Measurements from ENCODE around the gene PAMR1.

The PAMR1 gene

DNA sequence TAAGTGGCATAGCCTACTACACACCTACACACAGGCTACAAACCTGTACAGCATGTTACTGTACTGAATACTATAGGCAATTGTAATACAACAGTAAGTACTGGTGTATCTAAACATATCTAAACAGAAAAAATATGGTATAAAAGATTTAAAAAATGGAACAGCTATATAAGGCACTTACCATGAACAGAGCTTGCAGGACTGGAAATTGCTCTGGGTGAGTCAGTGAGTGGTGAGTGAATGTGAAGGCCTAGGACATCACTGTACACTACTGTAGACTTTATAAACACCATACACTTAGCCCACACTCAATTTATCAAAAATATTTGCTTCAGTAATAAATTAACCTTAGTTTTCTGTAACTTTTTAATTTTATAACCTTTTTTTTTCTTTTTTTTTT, 24.7 kb downstream of the PAMR1 start:
- DNase-seq (ENCODE audit: low read depth): no peak

DNA sequence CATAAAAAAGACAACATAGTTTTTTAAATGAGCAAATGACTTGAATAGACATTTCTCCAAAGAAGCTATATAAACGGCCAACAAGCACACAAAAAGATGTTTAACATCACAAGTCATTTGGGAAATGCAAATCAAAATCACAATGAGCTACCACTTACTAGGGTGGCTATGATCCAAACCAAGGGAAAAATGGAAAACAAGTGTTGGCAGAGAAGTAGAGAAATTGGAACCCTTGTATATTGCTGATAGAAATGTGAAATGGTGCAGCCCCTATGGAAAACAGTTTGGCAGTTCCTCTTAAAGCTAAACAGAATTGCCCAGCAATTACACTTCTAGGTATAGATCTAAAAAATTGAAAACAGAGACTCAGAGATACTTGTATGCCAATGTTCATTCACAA, 29.0 kb downstream of the PAMR1 start:
- no peak for DNase-seq (ENCODE audit: low read depth)

DNA sequence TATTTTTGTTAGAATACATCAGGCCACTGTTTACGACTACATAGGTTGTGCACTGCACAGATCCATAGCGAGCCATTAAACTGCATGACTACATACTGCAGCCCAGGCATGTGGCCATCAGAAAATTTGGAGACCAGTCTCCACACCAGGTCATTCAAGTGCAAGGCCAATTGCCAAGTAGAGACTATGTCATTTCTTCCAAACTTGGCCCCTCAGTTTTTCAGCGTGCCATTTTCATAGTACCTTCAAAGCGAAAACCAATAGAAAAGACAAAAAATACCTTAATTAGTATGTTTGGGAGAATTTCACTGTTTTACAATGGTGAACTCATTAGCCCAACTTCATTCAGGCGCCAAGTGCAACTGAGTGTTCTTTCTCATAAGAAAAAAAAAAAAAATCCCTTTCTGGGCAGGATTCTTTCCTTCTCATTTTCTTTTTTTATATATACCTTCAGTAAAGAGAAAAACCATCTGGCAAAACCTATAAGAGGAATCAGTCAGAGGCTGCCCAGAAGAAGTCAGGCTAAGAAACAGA, 30.4 kb downstream of the PAMR1 start:
- no peak for DNase-seq (ENCODE audit: low read depth)

DNA sequence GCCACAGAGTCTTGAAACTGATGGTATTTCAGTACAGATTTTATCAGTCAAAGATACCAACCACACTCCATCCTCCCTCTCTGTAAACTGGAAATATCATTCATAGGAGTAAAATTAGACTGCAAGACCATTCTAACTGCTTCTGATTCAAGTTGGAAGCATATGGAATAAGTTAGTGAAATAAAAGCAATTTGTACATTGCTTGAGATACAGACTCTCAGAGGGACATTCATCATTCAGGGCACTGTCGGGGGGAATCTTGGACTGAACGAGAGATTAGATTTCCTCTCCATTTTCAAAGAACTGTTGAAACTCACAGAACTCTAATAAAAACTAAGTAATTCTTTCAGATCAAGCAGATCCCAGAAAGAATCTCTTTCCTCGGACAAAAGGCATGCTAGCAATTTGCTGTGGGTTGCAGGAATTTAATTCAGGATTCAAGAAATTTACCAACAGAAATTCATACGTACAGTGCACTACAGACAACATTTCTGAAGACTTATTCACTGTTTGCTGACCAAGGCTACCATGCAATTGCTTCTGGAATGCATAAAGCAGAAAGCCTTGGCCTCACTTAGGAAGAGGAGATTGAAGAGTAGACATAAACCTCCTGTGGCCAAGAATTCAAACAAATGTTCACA, 34.1 kb downstream of the PAMR1 start:
- DNase-seq (ENCODE audit: low read depth): peak; percentile 79

DNA sequence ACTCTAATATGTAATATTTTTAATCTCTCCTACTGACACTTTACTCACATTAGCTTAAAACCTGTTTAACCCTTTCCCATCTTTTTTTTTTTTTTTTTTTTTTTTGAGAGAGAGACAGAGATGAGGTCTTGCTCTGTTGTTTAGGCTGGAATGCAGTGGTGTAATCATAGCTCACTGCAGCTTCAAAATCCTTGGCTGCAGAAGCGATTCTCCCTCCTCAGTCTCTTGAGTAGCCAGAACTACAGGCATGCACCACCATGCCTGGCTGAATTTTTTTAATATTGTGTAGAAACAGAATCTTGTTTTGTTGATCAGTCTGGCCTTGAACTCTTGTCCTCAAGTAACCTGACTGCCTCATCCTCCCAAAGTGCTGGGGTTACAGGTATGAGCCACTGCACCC, 37.3 kb downstream of the PAMR1 start:
- no peak for DNase-seq (ENCODE audit: low read depth)

DNA sequence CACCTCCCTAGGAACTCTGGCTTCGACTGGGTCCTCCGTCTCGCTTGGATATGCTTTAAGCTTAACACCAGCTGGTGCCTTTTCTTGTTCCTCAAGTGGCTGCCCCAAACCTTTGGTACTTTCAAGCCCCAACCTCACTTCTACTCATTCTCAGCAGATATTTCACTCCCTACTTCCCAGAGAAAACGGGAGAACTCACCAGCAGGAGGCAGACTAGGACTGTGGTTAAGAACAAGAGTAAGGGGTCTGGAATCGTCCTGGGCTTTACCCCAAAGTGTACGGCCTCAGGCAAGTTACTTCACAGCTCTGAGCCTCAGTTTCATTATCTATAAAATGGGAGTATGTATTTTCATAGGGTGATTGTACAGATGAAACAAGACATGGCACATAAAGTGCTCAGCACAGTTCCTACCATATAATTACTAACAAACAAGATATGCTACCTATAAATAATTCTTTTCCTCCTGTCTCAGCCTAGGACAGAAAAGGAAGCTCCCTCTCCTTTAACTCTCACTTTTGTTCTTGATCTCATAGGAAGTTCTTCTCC, 37.8 kb downstream of the PAMR1 start:
- DNase-seq (ENCODE audit: low read depth): peak; percentile 59

DNA sequence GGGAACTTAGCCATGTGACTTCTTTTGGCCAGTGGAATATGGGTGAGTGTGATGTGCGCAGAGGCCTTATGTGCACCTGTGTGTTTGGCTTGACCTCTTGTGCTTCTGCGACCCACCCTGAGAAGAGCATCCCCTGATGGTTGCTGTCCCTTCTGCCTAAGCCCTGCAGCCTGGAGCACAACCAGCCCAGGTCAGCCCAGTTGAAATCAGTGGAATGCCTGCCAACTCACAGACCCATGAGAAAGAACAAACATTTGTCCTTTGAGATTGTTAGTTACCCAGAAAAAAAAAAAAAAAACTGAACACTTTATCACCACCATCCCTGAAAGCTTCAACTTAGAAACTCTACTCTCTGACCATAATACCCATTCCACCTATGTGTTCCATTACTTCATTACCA, 38.5 kb downstream of the PAMR1 start:
- DNase-seq (ENCODE audit: low read depth): no peak

DNA sequence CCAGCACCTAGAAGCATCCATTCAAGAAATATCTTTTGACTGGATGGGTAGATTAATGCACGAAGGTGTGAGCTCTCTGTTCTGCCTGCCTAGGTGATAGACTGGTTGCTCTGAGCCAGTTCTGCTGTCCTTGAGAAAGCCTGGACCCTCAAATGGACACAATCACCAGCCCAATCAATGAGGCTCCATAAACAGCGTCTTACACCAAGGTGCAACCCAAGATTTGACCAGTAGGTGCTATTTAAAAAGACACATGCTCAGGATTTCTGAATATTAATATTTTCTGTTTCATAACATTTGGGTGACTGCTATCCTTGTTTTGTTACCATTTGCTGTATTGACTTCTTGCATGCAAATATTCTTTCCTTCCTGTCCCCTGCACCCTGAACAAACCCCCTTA, 39.0 kb downstream of the PAMR1 start:
- peak; percentile 42 for DNase-seq (ENCODE audit: low read depth)

DNA sequence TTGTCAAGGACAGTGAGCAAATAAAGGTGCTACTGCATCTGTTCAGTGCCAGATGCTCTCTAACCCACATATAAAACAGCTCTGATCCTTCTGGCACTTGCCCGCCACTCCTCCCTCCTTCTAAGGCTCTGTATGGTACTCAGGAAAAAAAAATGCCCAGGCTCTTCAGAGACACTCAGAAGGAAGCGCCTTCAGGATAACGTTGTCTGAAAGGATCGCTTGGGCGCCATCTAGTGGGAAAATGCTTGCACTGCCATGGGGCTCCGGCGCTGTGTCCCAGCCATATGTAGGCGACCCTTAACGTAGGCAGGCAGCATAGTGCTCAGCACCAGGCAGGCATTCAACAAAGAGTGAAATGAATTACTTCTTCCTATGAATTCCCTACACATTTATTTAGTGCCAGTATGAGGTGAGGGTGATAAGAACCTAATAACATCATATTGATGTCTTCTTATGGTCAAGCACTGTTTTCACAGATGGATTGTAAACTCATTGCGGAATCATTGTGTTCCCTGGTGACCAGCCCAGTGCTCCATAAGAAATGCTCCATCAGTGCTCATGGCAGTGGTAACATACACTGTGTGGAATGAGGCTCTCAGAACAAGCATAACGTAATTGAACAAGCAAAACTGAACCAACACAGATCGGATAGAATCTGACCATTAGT, 39.6 kb downstream of the PAMR1 start:
- DNase-seq (ENCODE audit: low read depth): peak; percentile 92

DNA sequence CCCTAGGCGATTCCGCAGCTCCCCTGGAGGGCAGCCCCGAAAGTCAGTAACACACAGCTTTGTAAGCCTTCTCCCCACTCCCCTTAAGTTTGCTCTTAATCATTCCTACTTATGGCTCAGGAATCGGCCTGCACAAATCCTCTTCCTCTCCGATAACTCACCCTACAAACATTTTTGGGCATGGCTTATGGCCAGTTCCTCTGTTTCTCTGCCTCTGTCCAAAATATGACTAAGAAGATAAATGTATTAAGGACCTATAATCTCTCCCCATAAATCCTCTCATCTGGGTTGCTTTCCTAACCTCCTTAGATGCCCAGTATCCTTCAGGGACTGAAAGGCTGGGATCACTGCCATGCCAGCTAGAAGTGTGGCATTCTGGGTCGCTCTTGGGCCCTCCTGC, 41.0 kb downstream of the PAMR1 start:
- DNase-seq (ENCODE audit: low read depth): peak; percentile 90

DNA sequence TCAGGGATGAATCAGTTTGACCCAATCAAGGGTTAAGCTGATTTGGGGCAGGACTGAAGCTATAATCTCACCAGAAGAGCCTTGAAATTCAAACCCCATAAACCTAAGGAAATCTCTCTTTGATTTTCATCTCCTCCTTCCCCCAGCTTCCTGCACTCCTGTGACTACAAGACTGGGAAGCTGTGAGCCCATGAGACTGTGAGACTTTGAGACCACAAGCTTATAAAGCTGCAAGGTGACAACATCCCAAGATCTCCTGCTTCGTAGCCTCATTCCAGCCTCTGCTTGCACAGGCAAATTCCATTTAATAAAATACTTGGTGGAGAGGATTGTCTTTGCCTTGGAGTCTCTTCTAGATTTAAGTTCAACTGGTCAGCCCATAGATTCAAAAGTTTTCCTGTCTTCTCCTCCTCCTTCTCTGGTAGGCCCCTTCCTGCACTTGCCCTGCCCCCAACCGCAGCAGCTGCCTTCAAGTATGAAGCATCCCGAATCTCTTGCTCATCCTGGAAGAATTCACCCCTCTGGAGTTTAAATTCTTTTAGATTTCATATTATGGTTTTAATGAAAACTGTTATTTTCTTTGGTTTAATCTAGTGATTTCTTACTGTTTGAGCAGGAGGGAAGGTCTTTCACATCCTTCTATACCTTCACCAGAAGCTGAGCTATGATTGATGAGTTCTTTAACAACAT, 42.1 kb downstream of the PAMR1 start:
- peak; percentile 84 for DNase-seq (ENCODE audit: low read depth)

DNA sequence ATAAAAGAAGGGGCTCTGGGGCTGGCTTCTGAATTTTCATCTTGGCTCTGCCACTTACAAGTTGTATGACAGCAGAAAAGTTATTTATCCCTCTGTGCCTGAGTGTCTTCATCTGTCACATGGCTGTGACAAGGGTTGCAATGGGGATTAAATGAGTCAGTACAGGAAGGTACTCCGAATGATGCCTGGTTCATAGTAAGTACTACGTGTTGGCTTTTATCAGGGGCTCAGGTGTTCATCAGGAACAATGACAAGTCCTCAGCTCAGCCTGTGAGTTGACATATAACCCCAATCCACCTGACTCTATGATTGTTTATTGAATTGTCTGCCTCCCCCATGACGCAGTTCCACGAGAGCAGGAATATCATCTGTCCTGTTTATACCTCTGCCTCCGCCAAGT, 45.7 kb downstream of the PAMR1 start:
- no peak for DNase-seq (ENCODE audit: low read depth)

DNA sequence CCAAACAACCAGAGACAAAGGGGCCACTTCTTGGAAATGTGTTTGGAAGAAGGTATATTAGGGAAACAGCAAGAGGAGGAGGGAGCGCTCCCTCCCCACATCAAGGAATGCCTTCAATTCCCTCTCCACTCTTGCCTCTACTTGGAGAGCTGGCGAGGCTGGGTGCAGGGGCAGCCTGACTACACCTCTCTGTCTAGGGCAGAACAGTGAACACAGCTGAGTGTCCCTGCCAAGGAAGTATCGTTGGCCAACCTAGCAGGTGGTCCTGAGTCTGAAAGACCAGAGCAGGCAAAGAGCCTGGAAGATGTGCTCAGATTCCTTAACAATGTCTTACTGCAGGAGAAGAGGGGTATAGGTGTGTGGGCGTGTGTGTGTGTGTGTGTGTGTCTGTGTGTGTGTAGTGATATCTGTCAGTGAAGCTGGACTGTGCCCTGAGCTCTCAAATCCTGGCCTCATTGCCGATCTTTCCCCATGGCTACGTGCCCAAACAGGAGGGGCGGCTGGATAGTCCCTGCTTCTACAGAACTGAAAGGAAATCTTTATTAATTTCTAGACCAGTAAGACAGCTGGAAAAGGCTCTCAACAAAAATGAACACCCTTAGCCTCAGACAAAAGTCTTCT, 46.8 kb downstream of the PAMR1 start:
- DNase-seq (ENCODE audit: low read depth): no peak

DNA sequence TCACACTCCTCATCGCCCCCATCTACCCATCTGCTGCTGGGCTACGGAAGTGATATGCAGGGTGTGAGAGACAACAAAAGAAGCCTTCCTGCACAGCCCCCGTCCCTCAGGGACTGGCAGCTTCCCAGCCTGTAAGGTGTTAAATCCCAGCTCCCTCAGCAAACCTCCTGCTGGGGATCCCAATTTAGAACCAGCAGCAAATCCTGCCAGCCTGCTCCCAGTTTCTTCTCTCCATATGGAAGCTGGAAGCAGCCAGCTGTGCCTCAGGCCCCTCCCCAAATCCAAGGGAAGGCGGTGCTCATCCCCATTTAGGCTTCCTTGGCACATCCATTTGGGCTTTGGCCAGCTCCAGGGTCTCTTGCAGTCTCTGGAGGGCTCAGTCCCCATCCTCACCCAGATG, 47.5 kb downstream of the PAMR1 start:
- DNase-seq (ENCODE audit: low read depth): no peak

DNA sequence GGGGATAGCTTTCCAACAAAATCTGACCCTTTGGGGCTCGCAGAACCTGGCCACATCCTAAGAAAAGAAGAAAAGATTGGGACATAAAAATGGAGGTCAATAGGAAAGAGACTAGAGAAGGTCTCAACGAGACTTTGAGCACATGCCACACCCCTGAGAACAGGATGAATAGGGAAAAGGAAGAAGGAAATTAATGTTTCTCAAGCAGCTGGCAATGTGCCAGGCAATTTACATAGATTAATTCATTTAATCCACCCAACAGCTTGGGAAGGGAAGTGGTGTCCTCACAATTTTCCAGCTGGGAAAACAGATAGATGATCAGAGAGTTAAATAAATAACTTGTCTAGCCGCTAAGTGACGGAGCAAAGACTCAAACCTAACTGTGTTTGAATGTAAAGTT, 50.7 kb downstream of the PAMR1 start:
- DNase-seq (ENCODE audit: low read depth): no peak

DNA sequence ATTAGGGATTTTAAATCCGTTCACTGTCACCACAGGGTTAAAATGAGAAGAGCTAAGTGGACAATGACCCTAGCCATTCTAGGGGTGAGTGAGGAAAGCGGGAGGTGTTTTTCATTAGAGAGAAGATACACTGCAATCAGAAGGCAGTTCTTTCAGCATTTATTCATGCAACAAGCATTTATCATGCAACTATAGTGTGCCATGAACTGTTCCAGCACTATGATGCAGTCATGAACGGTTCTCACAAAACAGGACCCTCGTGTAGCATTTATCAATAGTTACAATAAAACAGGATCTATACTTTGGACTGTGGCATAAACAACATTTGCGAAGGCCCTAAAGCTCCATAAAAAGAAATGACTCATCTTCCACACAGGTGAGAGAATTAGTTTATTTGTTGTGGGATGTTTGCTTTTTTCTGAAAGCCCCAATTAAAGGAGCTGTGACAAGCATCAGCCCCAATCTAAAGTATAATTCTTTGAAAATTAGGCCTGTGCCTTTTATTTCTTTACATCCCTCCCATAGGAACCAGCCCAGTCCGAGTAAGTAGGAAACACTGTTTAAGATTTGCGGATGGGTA, 51.5 kb downstream of the PAMR1 start:
- DNase-seq (ENCODE audit: low read depth): no peak

DNA sequence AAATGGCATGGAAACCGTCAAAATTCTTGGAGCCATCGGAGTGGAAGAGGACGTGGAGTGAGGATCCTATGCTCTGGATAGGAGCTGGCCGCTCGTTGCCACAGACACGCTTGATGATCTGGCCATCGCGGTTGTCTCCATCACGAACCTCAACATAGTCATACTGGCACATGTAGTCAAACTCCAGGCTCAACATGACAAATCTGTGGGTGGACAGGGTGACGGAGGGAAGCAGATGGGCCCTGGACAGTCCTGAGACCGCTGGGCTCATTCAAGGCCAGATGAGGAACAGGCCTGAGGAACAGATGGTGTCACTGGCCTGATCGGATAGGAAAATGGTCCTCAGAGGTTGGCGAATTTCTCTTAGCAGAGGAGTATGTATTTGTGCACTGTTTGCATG, 54.8 kb downstream of the PAMR1 start:
- no peak for DNase-seq (ENCODE audit: low read depth)

DNA sequence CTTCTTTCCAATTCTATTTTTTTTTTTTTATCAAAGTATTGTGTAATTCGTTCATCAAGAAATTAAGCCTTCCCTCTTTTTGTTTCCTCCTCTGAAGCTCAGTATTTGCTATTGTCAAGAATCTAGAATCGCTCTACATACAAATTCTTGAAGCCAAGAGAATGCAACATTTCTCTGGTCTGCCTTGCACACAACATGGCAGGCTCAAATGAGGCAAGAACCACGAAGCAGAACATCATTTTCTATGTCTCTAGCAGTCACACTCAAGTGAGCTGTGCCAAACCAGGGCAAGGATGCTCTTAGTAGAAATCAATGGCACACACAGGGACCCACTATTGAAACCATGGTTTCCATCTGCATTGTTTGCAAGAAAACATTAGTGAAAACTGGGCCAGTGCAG, 59.4 kb downstream of the PAMR1 start:
- no peak for DNase-seq (ENCODE audit: low read depth)

DNA sequence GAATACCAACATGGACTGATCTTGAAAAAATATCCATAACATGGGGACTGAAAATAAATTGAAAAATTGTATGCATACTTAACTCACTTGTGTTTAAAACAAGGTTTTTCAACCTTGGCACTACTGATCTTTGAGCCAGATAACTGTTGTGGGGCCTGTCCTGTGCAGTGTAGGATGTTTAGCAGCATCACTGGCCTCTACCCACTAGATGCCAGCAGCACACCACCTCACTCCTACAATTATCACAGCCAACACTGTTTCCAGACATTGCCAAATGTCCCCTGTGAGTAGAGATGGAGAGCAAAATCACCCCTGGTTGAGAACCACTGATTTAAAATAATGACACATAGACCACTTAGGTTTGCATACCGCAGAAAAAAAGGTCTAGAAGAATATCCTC, 61.1 kb downstream of the PAMR1 start:
- peak; percentile 44 for DNase-seq (ENCODE audit: low read depth)

DNA sequence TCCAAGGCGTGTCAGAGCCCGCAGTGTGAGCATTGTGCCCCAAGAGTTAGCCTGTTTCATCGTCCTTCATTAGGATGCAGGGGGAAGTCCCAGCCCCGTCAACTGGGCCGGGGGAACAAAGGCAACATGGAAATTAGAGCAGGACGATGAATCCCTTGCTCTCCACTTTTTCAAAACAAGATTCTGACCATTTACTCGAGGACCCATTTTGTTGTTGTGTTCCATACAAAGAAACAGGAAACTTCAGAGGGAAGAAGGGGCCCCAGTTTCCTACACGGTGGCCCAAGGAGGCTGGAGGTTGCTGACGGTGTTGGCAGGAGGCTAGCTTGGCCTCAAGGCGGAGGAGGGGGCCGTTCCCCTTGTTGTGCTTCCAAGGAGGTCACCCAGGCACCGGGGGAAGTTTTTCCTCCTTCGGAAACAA, 62.1 kb downstream of the PAMR1 start:
- no peak for DNase-seq (ENCODE audit: low read depth)

DNA sequence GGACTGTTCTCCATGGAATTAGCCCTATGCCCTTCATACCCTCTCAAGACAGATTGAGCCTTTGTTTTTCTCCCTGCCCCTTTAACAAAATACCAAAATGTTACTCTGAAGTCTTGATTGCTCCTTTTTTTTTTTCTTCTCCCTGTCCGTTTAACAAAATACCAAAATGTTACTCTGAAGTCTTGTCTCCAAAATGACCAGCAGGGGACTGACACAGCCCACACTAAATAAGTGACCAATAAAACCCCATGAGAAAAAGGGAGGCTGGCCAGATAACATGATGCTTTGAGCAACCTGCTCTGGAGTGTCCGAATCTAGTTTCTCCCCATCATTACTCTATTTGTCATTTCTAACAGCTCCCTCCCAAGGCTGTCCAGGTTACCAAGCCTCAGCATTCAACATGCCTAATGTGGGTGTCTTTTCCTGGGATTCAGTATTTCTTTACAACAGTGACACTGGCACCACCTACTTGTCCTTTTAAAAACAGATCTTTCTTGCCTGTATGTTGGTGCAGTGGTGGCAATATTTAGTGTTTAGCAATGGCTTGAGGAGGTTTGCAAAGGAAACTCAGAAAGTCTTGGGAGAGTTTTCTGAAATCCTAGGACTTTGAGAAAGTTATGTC, 63.4 kb downstream of the PAMR1 start:
- no peak for DNase-seq (ENCODE audit: low read depth)

DNA sequence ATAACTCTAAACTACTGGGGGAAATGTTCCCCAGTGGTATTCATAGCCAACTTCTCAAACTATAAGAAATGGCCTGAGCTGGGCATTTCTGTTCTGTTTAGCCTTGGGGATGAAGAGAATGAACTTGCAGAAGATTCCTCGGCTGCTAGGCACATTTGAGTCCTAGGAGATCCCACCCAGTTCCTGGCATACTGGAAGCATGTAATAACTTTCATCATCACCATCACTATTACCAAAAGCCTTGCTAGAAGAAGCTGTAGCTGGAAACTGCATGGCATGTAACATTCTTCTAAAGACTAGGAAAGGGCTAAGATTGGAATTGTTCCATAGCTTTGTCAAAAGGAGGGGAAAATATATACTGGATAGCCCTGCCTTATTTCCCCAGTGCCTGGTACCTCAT, 65.9 kb downstream of the PAMR1 start:
- no peak for DNase-seq (ENCODE audit: low read depth)
